Jurkat, Clone E6-1 (cell line): Measurements from ENCODE around the gene SERPINH1.
"Not testable (repeated sequence)": the region's sequence is repeated elsewhere in the genome, so short reads cannot be mapped to it uniquely, and the experiment has no call there.

Experiments
- DNase-seq: peaks from one replicate; pipeline ENCODE4 v3.0.0-alpha.2; 2011; ENCODE audit warnings: low read depth, low spot score
- H3K4me3 ChIP-seq: 2 replicates; pipeline ENCODE4 v1.5.1; 2011; ENCODE audit warnings: mild to moderate bottlenecking, low read length, control low read depth, moderate library complexity

SERPINH1 gene

GRCh38 chr11:75567971-75568370 lies 5.9 kb downstream of the SERPINH1 start:
- no peak overlapping the region for H3K4me3 ChIP-seq
- DNase-seq, result no peak

GRCh38 chr11:75568616-75569219 lies 6.7 kb downstream of the SERPINH1 start:
- no peak overlapping the region for H3K4me3 ChIP-seq

GRCh38 chr11:75570559-75571139 lies 8.6 kb downstream of the SERPINH1 start:
- no peak for DNase-seq
- no peak overlapping the region for H3K4me3 ChIP-seq

More at GRCh38 chr11:75568616-75569219, 6.7 kb downstream of the SERPINH1 start:
- DNase-seq, result no peak

- H3K4me3 ChIP-seq, result no peak overlapping the region
- no peak for DNase-seq
Observed at GRCh38 chr11:75571625-75572024, 9.6 kb downstream of the SERPINH1 start.

- no peak overlapping the region for H3K4me3 ChIP-seq
- no peak for DNase-seq
Observed at GRCh38 chr11:75572744-75573143, 10.7 kb downstream of the SERPINH1 start.

- no peak overlapping the region for H3K4me3 ChIP-seq
- DNase-seq, result no peak
Observed at GRCh38 chr11:75574698-75575602, 12.9 kb downstream of the SERPINH1 start.

GRCh38 chr11:75576017-75576416 lies 14.0 kb downstream of the SERPINH1 start:
- no peak overlapping the region for H3K4me3 ChIP-seq
- DNase-seq, result no peak

GRCh38 chr11:75576499-75576918 lies 14.5 kb downstream of the SERPINH1 start:
- no peak for DNase-seq
- H3K4me3 ChIP-seq, result no peak overlapping the region

- DNase-seq, result no peak
- H3K4me3 ChIP-seq, result no peak overlapping the region
Observed at GRCh38 chr11:75577207-75577606, 15.2 kb downstream of the SERPINH1 start.

- no peak overlapping the region for H3K4me3 ChIP-seq
- DNase-seq, result no peak
Observed at GRCh38 chr11:75578977-75579376, 16.9 kb downstream of the SERPINH1 start.

GRCh38 chr11:75579841-75580240 lies 17.8 kb downstream of the SERPINH1 start:
- no peak for DNase-seq
- H3K4me3 ChIP-seq, result no peak overlapping the region

GRCh38 chr11:75582506-75582894 lies 20.4 kb downstream of the SERPINH1 start:
- peak overlapping the region; percentile 55 for H3K4me3 ChIP-seq
- DNase-seq, result no peak

- DNase-seq, result no peak
- peak overlapping the region; percentile 55 for H3K4me3 ChIP-seq
Observed at GRCh38 chr11:75582895-75583717, 21.1 kb downstream of the SERPINH1 start.

GRCh38 chr11:75583718-75584658 lies 21.9 kb downstream of the SERPINH1 start:
- H3K4me3 ChIP-seq, result peak overlapping the region; percentile 55
- DNase-seq, result no peak

- not testable (repeated sequence) for DNase-seq, H3K4me3 ChIP-seq
Observed at GRCh38 chr11:75584659-75585292, 22.7 kb downstream of the SERPINH1 start.

GRCh38 chr11:75585293-75585670 lies 23.2 kb downstream of the SERPINH1 start:
- DNase-seq, result no peak
- no peak overlapping the region for H3K4me3 ChIP-seq

GRCh38 chr11:75586395-75586794 lies 24.3 kb downstream of the SERPINH1 start:
- DNase-seq, result no peak
- H3K4me3 ChIP-seq, result no peak overlapping the region

- no peak for DNase-seq
- H3K4me3 ChIP-seq, result no peak overlapping the region
Observed at GRCh38 chr11:75588051-75588481, 26.0 kb downstream of the SERPINH1 start.
